Measurements from ENCODE around the gene CDKN1B. TPM values are rescaled to one million over a fixed set of nuclear protein-coding genes. Genes with fewer than 3 reads are reported as not detected.

The CDKN1B gene
- total and polyA plus RNA-seq, 2 of the 13 experiments (the other 11 are each of a cell fraction or from before 2014, with no cell fraction given): 20.1 to 37.2 TPM

DNA sequence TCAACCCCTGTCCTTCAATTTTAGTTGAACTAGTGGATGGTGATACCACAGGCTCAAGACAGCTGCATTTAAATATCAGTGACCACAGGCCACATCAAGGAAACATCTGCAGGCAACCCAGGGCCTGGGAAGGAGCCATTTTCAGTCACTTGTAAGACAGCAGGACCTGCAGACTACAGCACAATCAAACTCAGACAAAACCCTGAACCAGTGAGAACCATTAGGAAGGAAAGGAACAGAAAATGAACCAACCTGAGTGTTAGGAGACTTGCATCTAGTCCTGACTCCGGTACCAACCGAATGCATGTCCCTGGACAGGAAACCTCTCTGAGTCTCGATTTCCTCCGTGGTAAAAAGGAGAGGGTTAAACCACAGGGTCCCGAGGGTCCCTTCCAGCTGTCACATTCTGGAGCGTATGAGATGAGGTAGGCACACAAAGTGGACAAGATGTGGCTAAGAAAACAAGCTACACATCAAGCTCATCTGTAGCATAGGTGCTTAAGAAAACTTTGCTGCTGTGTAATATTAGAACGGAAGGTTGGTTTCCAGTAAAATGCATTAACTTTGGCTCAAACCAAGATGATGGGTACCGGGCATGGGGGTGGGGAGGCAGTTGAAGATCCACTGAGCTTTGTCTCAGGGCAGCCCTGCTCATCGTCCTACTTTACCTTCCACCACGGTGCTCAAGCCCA, 1.6 kb upstream of the CDKN1B start (continued):
- no peak for TF ChIP-seq NRL (CRISPR knock-in tag; IDR thresholded peaks at IDR 0.05; ENCODE audit: borderline replicate concordance)
- no peak for TF ChIP-seq JUNB (CRISPR knock-in tag; IDR thresholded peaks at IDR 0.05; ENCODE audit: borderline replicate concordance)
- TF ChIP-seq, protein P1, sequence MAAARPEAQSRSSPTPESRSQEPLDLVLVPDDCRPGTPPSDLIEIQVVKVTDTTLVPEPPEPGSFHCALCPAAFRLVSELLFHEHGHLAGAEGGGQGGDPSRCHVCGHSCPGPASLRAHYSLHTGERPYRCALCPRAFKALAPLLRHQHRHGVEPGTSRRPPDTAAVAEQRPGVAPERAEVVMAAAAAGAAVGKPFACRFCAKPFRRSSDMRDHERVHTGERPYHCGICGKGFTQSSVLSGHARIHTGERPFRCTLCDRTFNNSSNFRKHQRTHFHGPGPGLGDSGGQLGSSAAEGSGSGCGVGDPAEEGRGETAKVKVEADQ (CRISPR knock-in tag; IDR thresholded peaks at IDR 0.05; ENCODE audit: borderline replicate concordance): 0 out of 2 replicates have a peak, but pooled peaks have one; percentile 40
- TF ChIP-seq, protein P2, sequence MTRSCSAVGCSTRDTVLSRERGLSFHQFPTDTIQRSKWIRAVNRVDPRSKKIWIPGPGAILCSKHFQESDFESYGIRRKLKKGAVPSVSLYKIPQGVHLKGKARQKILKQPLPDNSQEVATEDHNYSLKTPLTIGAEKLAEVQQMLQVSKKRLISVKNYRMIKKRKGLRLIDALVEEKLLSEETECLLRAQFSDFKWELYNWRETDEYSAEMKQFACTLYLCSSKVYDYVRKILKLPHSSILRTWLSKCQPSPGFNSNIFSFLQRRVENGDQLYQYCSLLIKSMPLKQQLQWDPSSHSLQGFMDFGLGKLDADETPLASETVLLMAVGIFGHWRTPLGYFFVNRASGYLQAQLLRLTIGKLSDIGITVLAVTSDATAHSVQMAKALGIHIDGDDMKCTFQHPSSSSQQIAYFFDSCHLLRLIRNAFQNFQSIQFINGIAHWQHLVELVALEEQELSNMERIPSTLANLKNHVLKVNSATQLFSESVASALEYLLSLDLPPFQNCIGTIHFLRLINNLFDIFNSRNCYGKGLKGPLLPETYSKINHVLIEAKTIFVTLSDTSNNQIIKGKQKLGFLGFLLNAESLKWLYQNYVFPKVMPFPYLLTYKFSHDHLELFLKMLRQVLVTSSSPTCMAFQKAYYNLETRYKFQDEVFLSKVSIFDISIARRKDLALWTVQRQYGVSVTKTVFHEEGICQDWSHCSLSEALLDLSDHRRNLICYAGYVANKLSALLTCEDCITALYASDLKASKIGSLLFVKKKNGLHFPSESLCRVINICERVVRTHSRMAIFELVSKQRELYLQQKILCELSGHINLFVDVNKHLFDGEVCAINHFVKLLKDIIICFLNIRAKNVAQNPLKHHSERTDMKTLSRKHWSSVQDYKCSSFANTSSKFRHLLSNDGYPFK (CRISPR knock-in tag; IDR thresholded peaks at IDR 0.05; ENCODE audit: borderline replicate concordance): no peak
- no peak for TF ChIP-seq GABPA (IDR thresholded peaks at IDR 0.05; ENCODE audit: low read depth, low read length)
- TF ChIP-seq GABPA (CRISPR knock-in tag; IDR thresholded peaks at IDR 0.05; ENCODE audit: low read depth): no peak
- TF ChIP-seq, protein P3, sequence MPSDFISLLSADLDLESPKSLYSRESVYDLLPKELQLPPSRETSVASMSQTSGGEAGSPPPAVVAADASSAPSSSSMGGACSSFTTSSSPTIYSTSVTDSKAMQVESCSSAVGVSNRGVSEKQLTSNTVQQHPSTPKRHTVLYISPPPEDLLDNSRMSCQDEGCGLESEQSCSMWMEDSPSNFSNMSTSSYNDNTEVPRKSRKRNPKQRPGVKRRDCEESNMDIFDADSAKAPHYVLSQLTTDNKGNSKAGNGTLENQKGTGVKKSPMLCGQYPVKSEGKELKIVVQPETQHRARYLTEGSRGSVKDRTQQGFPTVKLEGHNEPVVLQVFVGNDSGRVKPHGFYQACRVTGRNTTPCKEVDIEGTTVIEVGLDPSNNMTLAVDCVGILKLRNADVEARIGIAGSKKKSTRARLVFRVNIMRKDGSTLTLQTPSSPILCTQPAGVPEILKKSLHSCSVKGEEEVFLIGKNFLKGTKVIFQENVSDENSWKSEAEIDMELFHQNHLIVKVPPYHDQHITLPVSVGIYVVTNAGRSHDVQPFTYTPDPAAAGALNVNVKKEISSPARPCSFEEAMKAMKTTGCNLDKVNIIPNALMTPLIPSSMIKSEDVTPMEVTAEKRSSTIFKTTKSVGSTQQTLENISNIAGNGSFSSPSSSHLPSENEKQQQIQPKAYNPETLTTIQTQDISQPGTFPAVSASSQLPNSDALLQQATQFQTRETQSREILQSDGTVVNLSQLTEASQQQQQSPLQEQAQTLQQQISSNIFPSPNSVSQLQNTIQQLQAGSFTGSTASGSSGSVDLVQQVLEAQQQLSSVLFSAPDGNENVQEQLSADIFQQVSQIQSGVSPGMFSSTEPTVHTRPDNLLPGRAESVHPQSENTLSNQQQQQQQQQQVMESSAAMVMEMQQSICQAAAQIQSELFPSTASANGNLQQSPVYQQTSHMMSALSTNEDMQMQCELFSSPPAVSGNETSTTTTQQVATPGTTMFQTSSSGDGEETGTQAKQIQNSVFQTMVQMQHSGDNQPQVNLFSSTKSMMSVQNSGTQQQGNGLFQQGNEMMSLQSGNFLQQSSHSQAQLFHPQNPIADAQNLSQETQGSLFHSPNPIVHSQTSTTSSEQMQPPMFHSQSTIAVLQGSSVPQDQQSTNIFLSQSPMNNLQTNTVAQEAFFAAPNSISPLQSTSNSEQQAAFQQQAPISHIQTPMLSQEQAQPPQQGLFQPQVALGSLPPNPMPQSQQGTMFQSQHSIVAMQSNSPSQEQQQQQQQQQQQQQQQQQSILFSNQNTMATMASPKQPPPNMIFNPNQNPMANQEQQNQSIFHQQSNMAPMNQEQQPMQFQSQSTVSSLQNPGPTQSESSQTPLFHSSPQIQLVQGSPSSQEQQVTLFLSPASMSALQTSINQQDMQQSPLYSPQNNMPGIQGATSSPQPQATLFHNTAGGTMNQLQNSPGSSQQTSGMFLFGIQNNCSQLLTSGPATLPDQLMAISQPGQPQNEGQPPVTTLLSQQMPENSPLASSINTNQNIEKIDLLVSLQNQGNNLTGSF (CRISPR knock-in tag; IDR thresholded peaks at IDR 0.05): no peak
- no peak for TF ChIP-seq NFKB2 (CRISPR knock-in tag; IDR thresholded peaks at IDR 0.05; ENCODE audit: borderline replicate concordance)
- 0 out of 2 replicates have a peak, but pooled peaks have one; percentile 36 for TF ChIP-seq ZNF501 (CRISPR knock-in tag; IDR thresholded peaks at IDR 0.05)
- no peak for TF ChIP-seq SATB2 (CRISPR knock-in tag; IDR thresholded peaks at IDR 0.05)
- no peak for TF ChIP-seq MAFF (IDR thresholded peaks at IDR 0.05; ENCODE audit: low read depth, low read length)
- no peak for TF ChIP-seq ZNF598 (CRISPR knock-in tag; IDR thresholded peaks at IDR 0.05; ENCODE audit: borderline replicate concordance)
- no peak for TF ChIP-seq SOX6 (IDR thresholded peaks at IDR 0.05)
- TF ChIP-seq SOX6 (CRISPR knock-in tag; IDR thresholded peaks at IDR 0.05): peak; percentile 22; the same call in 1 of the 2 replicates
- no peak for TF ChIP-seq TMF1 (CRISPR knock-in tag; IDR thresholded peaks at IDR 0.05; ENCODE audit: low read depth)
- TF ChIP-seq ETV5 (CRISPR knock-in tag; IDR thresholded peaks at IDR 0.05; ENCODE audit: borderline replicate concordance): 0 out of 2 replicates have a peak, but pooled peaks have one; percentile 15
- TF ChIP-seq SAP130 (CRISPR knock-in tag; IDR thresholded peaks at IDR 0.05; ENCODE audit: low read depth): peak; percentile 14; the same call in 1 of the 2 replicates
- TF ChIP-seq HES4 (CRISPR knock-in tag; IDR thresholded peaks at IDR 0.05; ENCODE audit: borderline replicate concordance): no peak
